Chondrocyte (in vitro differentiated cells): ENCODE measurements around the gene CCDC63. TPM values are rescaled to one million over a fixed set of nuclear protein-coding genes. Genes with fewer than 3 reads are reported as not detected.

Experiments used
- DNase-seq: peaks from one replicate; pipeline ENCODE4 v3.0.0; 2021; ENCODE audit warnings: mixed read lengths, low spot score
- H3K27ac Mint-ChIP-seq: one replicate; pipeline ENCODE4 v1.8.0; 2021; ENCODE audit warnings: mild to moderate bottlenecking, moderate library complexity, mixed read lengths; ENCODE audit not compliant: unreplicated experiment
- H3K27me3 Mint-ChIP-seq: 2 replicates; pipeline ENCODE4 v1.8.0; 2021; ENCODE audit warnings: low read depth, mixed read lengths
- H3K36me3 Mint-ChIP-seq: 2 replicates; pipeline ENCODE4 v1.8.0; 2021; ENCODE audit warnings: low read depth, mixed read lengths
- H3K4me1 Mint-ChIP-seq: 2 replicates; pipeline ENCODE4 v1.8.0; 2021; ENCODE audit warnings: low read depth, mild to moderate bottlenecking, mixed read lengths
- H3K4me3 Mint-ChIP-seq: one replicate; pipeline ENCODE4 v1.8.0; 2021; ENCODE audit warnings: mild to moderate bottlenecking, moderate library complexity, mixed read lengths; ENCODE audit not compliant: unreplicated experiment
- H3K9me3 Mint-ChIP-seq: 2 replicates; pipeline ENCODE4 v1.8.0; 2021; ENCODE audit warnings: low read depth, mixed read lengths
- CTCF ChIP-seq: fragments of 200-600 bp; sonication (generic); IDR thresholded peaks from 2 replicates; pipeline ENCODE4 v1.5.0; 2021; ENCODE audit warnings: antibody characterized with exemption, mild to moderate bottlenecking, moderate library complexity
- long read RNA-seq: library from polyadenylated mRNA; stranded (forward); transcript quantifications from one replicate; pipeline ENCODE4 v2.0.0, GENCODE V29; 2021
- total RNA-seq: library from RNA; stranded (reverse); gene quantifications from 3 replicates; pipeline ENCODE4 v1.2.1, GENCODE V29; 2021

The CCDC63 gene
- not detected in 3 replicates for total RNA-seq
- long read RNA-seq, result 0 reads

DNA sequence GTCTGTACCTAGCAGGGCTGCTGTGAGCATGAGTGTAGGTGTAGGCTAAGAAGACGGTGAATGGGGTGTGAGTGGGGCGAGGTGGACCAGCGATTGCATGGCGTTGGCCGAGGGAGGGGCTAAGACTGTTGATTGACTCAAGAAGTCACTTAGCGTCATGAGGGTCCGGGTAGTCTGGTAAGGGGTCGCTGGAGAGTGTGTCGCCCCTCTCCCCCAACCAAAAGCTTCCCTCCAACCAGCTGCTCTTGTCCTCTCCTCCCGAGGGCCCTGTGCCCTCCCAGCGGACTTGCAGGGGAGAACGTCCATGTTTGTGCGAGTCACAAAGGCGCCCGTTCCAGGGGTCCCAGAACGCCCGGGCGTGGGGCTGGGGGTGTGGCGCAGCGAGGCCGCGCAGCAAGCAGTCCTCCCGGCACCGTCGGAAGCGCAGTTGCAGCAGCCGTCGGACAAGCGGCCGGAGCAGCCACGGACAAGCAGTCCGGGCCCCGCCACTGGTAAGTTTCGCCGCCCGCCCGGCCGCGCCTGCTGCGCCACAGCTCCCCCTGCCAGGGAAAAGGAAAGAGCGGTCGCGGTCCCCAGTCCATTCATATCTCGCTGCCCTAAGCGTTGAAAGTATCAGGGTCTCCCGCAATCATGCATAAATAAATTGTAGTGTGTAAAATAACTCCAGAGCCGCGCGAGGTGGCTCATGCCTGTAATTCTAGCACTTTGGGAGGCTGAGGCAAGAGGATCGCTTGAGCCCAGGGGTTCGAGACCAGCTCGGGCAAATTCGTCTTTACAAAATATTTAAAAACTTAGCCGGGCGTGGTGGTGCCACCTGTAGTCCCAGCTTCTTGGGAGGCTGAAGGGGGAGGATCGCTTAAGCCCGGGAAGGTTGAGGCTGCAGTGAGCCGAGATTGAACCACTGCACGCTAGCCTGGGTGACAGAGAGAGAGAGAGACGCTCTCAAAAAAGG, at the start of gene CCDC63:
Gene CCDC63 (plus strand): TSS at position 373 of the 952 bp plus-strand sequence. CDS start 5,968 bp downstream, outside the sequence.
- Mint-ChIP-seq H3K27ac (no peak within 1 kb of the TSS), H3K4me3 (peak within 1 kb of the TSS; percentile 48), H3K27me3 (peaks cover 43% of the 10 kb centered on the region), H3K4me1 (peaks cover 15% of the 10 kb centered on the region), H3K36me3 (no peaks in the 10 kb centered on the region), H3K9me3 (no peaks in the 10 kb centered on the region)
- DNase-seq, result no peak
- peak; percentile 80 for TF ChIP-seq CTCF

GRCh38 chr12:110798461-110798860, 48.3 kb upstream of the CCDC63 start:
- H3K4me1 Mint-ChIP-seq, result peaks cover 9% of the 10 kb centered on the region
- H3K27ac Mint-ChIP-seq, result no peak overlapping the region
- peaks cover 12% of the 10 kb centered on the region for H3K27me3 Mint-ChIP-seq
- peaks cover 1% of the 10 kb centered on the region for H3K36me3 Mint-ChIP-seq
- no peak for TF ChIP-seq CTCF
- no peak overlapping the region for H3K4me3 Mint-ChIP-seq
- no peak for DNase-seq
- peaks cover 13% of the 10 kb centered on the region for H3K9me3 Mint-ChIP-seq

GRCh38 chr12:110802489-110802888, 44.3 kb upstream of the CCDC63 start:
- Mint-ChIP-seq H3K4me1 (no peaks in the 10 kb centered on the region), H3K27me3 (peaks cover 15% of the 10 kb centered on the region)
- DNase-seq, result no peak

DNA sequence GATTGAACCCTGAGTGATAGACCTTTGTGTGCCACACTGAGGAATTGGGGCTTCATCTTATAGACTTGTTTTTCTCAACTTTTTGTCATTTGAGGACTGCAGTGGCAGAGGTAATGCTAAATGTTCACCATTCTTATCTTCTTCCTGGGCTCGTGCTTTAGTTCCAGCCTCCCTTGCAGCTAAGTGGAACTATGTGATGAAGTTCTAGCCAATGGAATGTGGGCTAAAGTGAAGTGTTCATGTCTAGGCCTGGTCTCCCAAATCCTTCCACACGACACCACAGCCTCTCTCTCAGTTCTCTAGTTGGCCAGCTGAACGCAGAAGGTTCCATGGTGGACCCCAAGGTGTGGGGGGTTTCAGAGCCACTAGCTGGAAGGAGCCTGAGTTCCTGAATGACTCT, 42.4 kb upstream of the CCDC63 start:
- Mint-ChIP-seq H3K9me3 (peaks cover 24% of the 10 kb centered on the region), H3K27me3 (peaks cover 18% of the 10 kb centered on the region), H3K36me3 (peaks cover 4% of the 10 kb centered on the region), H3K27ac (no peak overlapping the region), H3K4me1 (no peaks in the 10 kb centered on the region), H3K4me3 (no peak overlapping the region)
- no peak for TF ChIP-seq CTCF
- no peak for DNase-seq

More at GRCh38 chr12:110802489-110802888, 44.3 kb upstream of the CCDC63 start:
- TF ChIP-seq CTCF, result no peak
- Mint-ChIP-seq H3K27ac (no peak overlapping the region), H3K36me3 (peaks cover 4% of the 10 kb centered on the region), H3K9me3 (peaks cover 24% of the 10 kb centered on the region), H3K4me3 (no peak overlapping the region)

DNA sequence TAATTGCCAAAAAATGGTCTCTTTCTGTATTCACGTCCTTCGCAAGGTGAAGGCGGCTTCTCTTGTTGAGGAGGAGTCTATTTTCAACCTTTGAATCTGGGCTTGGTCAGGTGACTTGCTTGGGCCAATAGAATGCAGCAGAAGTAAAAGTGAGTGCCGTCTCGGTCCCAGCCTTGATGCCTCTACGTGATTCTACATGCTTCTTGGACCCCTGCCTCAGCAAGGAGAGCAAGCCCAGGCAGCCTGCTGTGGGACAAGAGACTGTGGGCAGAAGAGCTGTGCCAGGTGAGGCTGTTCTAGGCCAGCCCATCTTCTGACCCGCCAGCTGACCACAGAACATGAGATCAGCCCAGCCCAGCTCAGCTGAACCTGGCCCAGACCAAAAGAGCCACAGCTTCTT, 39.1 kb upstream of the CCDC63 start:
- peaks cover 4% of the 10 kb centered on the region for H3K36me3 Mint-ChIP-seq
- peaks cover 11% of the 10 kb centered on the region for H3K9me3 Mint-ChIP-seq
- H3K4me1 Mint-ChIP-seq, result no peaks in the 10 kb centered on the region
- no peak overlapping the region for H3K27ac Mint-ChIP-seq
- H3K27me3 Mint-ChIP-seq, result peaks cover 20% of the 10 kb centered on the region
- no peak for DNase-seq
- H3K4me3 Mint-ChIP-seq, result no peak overlapping the region
- TF ChIP-seq CTCF, result no peak
